DOHH2 (cell line): ENCODE results near the gene ELF5.

Experiments used
- H3F3A ChIP-seq: fragments of 200-600 bp; sonication (generic), shearing (Covaris generic); 2 replicates; pipeline ENCODE4 v1.6.0; 2016; ENCODE audit warnings: antibody characterized with exemption, mild to moderate bottlenecking; ENCODE audit not compliant: control insufficient read depth, insufficient read depth
- H3K27ac ChIP-seq: fragments of 200-600 bp; sonication (generic); 2 replicates; pipeline ENCODE4 v1.5.1; 2014; ENCODE audit warnings: low read depth, mild to moderate bottlenecking, low read length, moderate library complexity
- H3K27me3 ChIP-seq: fragments of 200-600 bp; sonication (generic); 2 replicates; pipeline ENCODE4 v1.6.1; 2014; ENCODE audit warnings: mild to moderate bottlenecking, low read length, mixed read lengths; ENCODE audit not compliant: control insufficient read depth
- H3K36me3 ChIP-seq: fragments of 200-600 bp; sonication (generic); 2 replicates; pipeline ENCODE4 v1.6.1; 2014; ENCODE audit warnings: mild to moderate bottlenecking, low read length, moderate library complexity, mixed read lengths; ENCODE audit not compliant: control insufficient read depth
- H3K4me1 ChIP-seq: fragments of 200-600 bp; sonication (generic); 2 replicates; pipeline ENCODE4 v1.6.1; 2014; ENCODE audit warnings: mild to moderate bottlenecking, low read length, mixed read lengths; ENCODE audit not compliant: control insufficient read depth
- H3K4me2 ChIP-seq: fragments of 200-600 bp; sonication (generic); 2 replicates; pipeline ENCODE4 v1.6.0; 2014; ENCODE audit warnings: mild to moderate bottlenecking, low read length, moderate library complexity
- H3K4me3 ChIP-seq: fragments of 200-600 bp; sonication (generic); 2 replicates; pipeline ENCODE4 v1.5.1; 2014; ENCODE audit warnings: mild to moderate bottlenecking, low read length, mixed read lengths
- H3K79me2 ChIP-seq: fragments of 200-600 bp; sonication (generic); 2 replicates; pipeline ENCODE4 v1.6.1; 2014; ENCODE audit warnings: mild to moderate bottlenecking, low read length, mixed read lengths; ENCODE audit not compliant: control insufficient read depth
- H3K9me2 ChIP-seq: fragments of 200-600 bp; sonication (generic); replicated peaks from 2 replicates; pipeline ENCODE4 v1.6.1; 2014; ENCODE audit warnings: mild to moderate bottlenecking, low read length, mixed read lengths; ENCODE audit not compliant: control insufficient read depth
- H3K9me3 ChIP-seq: fragments of 200-600 bp; sonication (generic); 2 replicates; pipeline ENCODE4 v1.6.1; 2014; ENCODE audit warnings: antibody characterized with exemption, low read length, mixed read lengths; ENCODE audit not compliant: control insufficient read depth, insufficient read depth
- H4K20me1 ChIP-seq: fragments of 200-600 bp; sonication (generic); 2 replicates; pipeline ENCODE4 v1.6.0; 2014; ENCODE audit warnings: low read depth, mild to moderate bottlenecking, antibody characterized with exemption, low read length, moderate library complexity; ENCODE audit not compliant: control insufficient read depth, insufficient read depth
- CTCF ChIP-seq: fragments of 200-600 bp; sonication (generic); IDR thresholded peaks from one replicate; pipeline ENCODE4 v1.5.1; 2014; ENCODE audit warnings: antibody characterized with exemption, mild to moderate bottlenecking, low read depth, low read length; ENCODE audit not compliant: poor library complexity, severe bottlenecking
- EZH2phosphoT487 ChIP-seq: fragments of 200-600 bp; sonication (generic); IDR thresholded peaks from 2 replicates; pipeline ENCODE4 v1.6.1; 2017; ENCODE audit warnings: borderline replicate concordance, mild to moderate bottlenecking, antibody characterized with exemption, low read length, moderate library complexity, mixed read lengths

The ELF5 gene

DNA sequence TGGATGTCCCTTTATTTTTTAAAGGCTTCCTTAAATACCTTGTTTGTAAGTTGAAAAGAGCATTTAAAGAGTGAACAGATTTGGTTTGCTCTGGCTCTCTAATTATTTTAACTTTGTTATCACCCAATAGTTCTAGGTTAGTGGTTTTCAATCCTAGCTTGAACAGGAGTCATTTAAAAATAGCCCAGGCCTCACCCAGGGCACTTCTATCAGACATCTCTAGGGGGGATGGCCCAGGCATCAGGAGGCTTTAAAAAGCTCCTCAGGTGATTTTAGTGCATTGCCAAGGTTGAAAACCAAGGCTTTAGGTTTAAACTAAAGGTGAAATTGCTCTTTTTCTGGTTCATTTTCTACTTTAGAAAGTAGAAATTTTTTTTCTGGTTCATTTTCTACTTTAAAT lies 66.5 kb downstream of the ELF5 start:
- H3K27ac ChIP-seq = no peak overlapping the region
- no peaks in the 10 kb centered on the region for H3K9me3 ChIP-seq
- peaks cover 8% of the 10 kb centered on the region; the same call in 1 of the 2 replicates for H3K36me3 ChIP-seq
- H4K20me1 ChIP-seq = no peaks in the 10 kb centered on the region
- H3K9me2 ChIP-seq = no peaks in the 10 kb centered on the region
- TF ChIP-seq EZH2phosphoT487 = no peak
- TF ChIP-seq CTCF = no peak
- no peak overlapping the region for H3K4me3 ChIP-seq
- no peak overlapping the region for H3K4me2 ChIP-seq
- no peaks in the 10 kb centered on the region for H3K27me3 ChIP-seq
- no peaks in the 10 kb centered on the region for H3K79me2 ChIP-seq
- no peaks in the 10 kb centered on the region for H3F3A ChIP-seq
- H3K4me1 ChIP-seq = peaks cover 42% of the 10 kb centered on the region

GRCh38 chr11:34446386-34446785 lies 67.2 kb downstream of the ELF5 start:
- Histone ChIP-seq H4K20me1 (no peaks in the 10 kb centered on the region), H3K27me3 (no peaks in the 10 kb centered on the region), H3K79me2 (no peaks in the 10 kb centered on the region), H3K27ac (no peak overlapping the region), H3K9me3 (no peaks in the 10 kb centered on the region), H3K9me2 (no peaks in the 10 kb centered on the region), H3K4me2 (no peak overlapping the region), H3K4me3 (no peak overlapping the region), H3K4me1 (peaks cover 42% of the 10 kb centered on the region), H3F3A (no peaks in the 10 kb centered on the region), H3K36me3 (peaks cover 10% of the 10 kb centered on the region; the same call in 1 of the 2 replicates)
- TF ChIP-seq EZH2phosphoT487 (no peak), CTCF (no peak)

GRCh38 chr11:34445956-34446355 lies 67.6 kb downstream of the ELF5 start:
- H4K20me1 ChIP-seq = no peaks in the 10 kb centered on the region
- H3K9me2 ChIP-seq = no peaks in the 10 kb centered on the region
- no peak overlapping the region for H3K4me2 ChIP-seq
- H3K4me3 ChIP-seq = no peak overlapping the region
- H3K9me3 ChIP-seq = no peaks in the 10 kb centered on the region
- H3K79me2 ChIP-seq = peaks cover under 1% of the 10 kb centered on the region
- no peak for TF ChIP-seq EZH2phosphoT487
- no peak for TF ChIP-seq CTCF
- H3F3A ChIP-seq = no peaks in the 10 kb centered on the region
- no peak overlapping the region for H3K27ac ChIP-seq
- H3K36me3 ChIP-seq = peaks cover 8% of the 10 kb centered on the region; the same call in 1 of the 2 replicates
- peaks cover 42% of the 10 kb centered on the region for H3K4me1 ChIP-seq
- no peaks in the 10 kb centered on the region for H3K27me3 ChIP-seq
